Dedifferentiated amniotic fluid mesenchymal stem cell (primary cell): ENCODE measurements around the gene SLC2A4.

Source experiments
- DNase-seq: peaks from one replicate; pipeline ENCODE4 v3.0.0-alpha.2; 2016; ENCODE audit errors: extremely low spot score

The SLC2A4 gene

GRCh38 chr17:7306911-7307685 lies 25.6 kb downstream of the SLC2A4 start, which contains the start of gene EIF5A:
EIF5A (plus strand) TSS chr17:7307628; CDS start chr17:7309636, 2,008 bp downstream.
- DNase-seq: peak; percentile 100

- no peak for DNase-seq
Observed at GRCh38 chr17:7307686-7308624, 26.4 kb downstream of the SLC2A4 start.

- DNase-seq: peak; percentile 81
Observed at GRCh38 chr17:7308625-7309433, 27.3 kb downstream of the SLC2A4 start.

DNA sequence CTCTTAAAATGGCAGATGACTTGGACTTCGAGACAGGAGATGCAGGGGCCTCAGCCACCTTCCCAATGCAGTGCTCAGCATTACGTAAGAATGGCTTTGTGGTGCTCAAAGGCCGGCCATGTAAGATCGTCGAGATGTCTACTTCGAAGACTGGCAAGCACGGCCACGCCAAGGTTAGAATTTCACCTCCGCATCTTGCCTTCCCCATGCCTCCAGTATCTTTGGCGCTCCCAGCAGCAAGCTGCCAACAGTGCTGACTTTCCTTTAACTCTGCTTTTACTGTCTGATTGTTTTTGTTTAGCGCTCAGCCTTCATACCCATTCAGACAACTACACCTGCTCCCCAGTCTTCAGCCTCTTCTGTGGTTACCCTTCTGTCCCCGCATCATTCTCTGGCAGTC lies 28.1 kb downstream of the SLC2A4 start:
- no peak for DNase-seq

- DNase-seq: no peak
Observed at GRCh38 chr17:7311110-7311705, 29.7 kb downstream of the SLC2A4 start.

- no peak for DNase-seq
Observed at GRCh38 chr17:7312432-7313087, 31.0 kb downstream of the SLC2A4 start.

GRCh38 chr17:7313088-7313889 lies 31.8 kb downstream of the SLC2A4 start:
- no peak for DNase-seq

GRCh38 chr17:7313890-7314718 lies 32.6 kb downstream of the SLC2A4 start:
- DNase-seq: no peak

GRCh38 chr17:7314719-7315569 lies 33.4 kb downstream of the SLC2A4 start, which contains the start of gene GPS2:
GPS2 (minus strand) TSS chr17:7315360; CDS start chr17:7315052, 308 bp downstream.
- peak; percentile 61 for DNase-seq

DNA sequence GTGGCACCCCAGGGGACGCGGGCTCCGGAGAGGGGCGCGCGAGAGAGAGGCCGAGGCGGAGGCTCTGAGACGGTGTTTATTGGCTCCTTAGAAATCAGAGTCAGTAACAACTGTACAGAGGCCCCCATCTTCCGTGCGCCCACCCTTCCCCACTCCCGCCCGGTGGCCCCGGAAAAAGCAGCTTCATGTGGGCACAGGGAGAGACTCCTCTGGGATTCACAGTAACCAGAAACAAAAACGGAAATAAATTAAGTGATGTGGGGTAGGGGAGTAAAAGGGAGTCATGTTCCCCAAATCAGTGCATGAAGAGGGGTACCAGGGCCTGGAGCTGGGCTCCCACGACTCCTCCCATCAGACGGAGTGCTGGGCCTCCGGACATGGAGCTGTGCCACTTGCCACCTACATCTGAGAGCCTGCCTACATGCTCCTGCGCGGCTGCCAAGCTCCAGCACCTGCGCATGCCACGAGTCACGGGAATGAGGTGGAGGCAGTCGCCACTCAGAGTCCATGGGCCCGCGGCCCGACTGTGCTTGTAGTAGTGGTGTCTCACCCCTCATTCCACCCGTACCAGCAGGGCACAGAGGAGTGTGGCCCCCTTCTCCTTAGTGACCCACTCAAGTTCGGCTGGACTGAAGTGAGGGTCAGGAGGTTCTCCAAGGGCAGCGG lies 34.2 kb downstream of the SLC2A4 start:
- no peak for DNase-seq

DNA sequence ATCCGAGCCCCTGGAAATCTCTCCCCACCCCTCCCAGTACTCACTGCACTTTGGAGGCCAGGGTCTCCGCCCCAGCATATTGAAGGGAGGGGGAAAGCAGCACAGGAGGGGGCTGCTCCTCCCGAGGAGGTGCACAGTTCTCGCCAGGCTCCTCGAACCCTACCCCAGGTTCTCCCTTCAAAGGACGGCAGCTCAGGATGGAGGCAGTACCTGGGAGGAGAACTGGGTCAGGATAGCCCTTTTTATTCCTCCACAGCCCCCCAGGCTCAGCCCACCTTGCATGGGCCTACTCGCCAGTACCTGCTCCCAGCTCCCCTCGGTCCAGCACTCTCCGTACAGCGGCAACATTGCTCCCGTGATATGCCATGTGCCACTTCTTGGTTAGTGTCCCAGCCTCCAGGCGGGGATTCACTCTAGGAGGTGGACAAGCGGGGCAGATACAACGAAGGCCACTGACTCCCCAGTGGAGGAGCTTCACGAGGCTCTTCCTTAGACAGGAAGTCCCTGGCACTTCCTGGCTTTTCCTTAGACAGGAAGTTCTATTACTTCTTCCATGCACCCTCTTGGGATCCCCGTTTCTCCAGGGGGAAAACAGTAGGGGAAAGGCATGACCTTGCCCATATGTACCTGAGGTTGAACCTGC lies 35.8 kb downstream of the SLC2A4 start:
- no peak for DNase-seq

- DNase-seq: no peak
Observed at GRCh38 chr17:7318121-7318860, 36.8 kb downstream of the SLC2A4 start.

GRCh38 chr17:7321466-7321865 lies 39.9 kb downstream of the SLC2A4 start:
- DNase-seq: no peak

GRCh38 chr17:7322520-7323194 lies 41.1 kb downstream of the SLC2A4 start:
- DNase-seq: no peak

GRCh38 chr17:7323731-7324437 lies 42.4 kb downstream of the SLC2A4 start:
- DNase-seq: no peak
